CD1c-positive myeloid dendritic cell (primary cell): Measurements from ENCODE around the gene ARMH3.

Experiments used
- DNase-seq: peaks from one replicate; pipeline ENCODE4 v3.0.0-alpha.2; 2016; ENCODE audit errors: extremely low spot score

The ARMH3 gene

GRCh38 chr10:101895781-101896180, 160.2 kb downstream of the ARMH3 start:
- no peak for DNase-seq

DNA sequence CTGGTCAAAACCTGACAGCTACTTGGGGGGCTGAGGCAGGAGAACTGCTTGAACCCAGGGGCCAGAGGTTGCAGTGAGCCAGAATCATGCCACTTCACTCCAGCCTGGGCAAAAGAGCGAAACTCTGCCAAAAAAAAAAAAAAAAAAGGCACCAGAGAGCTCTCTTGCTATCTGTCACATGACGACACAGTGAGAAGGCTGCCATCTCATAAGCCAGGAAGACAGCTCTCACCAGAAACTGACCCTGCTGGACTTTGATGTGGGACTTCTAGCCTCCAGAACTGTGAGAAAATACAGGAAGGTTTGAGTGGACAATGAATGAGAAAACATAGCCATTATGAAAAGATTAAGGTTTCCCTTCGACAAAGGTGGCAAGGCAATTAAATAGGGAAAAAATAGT, 161.2 kb downstream of the ARMH3 start:
- DNase-seq = no peak

DNA sequence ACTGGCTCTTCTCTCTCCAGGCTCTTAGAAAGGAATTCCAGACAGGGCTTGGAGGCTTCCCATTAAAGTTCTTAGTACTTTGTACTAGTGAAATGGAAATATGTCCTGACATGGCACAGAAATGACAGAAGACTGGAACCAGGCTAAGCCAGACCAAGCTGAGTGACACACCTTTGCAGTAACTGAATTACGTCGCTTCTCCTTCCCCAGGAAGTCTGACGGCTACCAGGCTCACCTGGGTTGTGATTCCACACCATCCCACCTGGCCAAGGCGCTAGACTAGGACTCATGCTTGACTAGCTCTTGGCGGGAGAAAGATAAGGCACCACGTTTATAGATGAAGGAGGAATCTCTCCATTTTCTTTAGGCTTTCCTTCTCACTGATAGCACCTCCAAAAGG, 161.7 kb downstream of the ARMH3 start:
- no peak for DNase-seq

- no peak for DNase-seq
These were observed 162.4 kb downstream of the ARMH3 start for GRCh38 chr10:101893510-101894120.

DNA sequence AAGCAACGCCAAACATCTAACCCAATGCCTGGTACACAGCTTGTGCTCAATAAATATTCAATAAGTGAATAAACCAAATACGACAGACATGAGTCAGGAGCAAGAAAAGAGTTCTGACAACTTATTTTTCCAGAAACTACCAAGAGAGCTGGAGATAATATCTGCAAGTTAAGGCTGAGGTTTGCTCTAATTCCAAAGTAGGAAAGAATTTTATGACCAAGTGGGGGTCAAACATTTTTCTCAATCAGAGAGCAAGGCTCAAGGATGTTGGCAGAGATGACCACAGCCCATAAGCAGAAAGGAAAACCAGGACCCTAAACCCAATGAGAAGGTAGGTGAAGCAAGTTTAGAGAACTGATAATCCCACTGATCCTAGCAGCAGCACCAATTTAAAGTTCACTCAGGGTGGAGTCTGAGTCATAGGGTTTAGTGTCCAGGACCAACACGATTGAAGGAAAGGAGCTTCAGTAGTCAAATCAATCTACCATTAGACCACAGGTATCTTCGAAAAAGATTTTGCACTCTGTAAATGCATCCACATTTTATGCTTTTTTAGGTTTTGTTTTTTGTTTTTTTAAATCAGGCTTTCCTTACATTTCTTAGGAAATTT, 163.1 kb downstream of the ARMH3 start:
- no peak for DNase-seq

- DNase-seq = peak; percentile 69
These were observed 166.4 kb downstream of the ARMH3 start for GRCh38 chr10:101889256-101890210.

DNA sequence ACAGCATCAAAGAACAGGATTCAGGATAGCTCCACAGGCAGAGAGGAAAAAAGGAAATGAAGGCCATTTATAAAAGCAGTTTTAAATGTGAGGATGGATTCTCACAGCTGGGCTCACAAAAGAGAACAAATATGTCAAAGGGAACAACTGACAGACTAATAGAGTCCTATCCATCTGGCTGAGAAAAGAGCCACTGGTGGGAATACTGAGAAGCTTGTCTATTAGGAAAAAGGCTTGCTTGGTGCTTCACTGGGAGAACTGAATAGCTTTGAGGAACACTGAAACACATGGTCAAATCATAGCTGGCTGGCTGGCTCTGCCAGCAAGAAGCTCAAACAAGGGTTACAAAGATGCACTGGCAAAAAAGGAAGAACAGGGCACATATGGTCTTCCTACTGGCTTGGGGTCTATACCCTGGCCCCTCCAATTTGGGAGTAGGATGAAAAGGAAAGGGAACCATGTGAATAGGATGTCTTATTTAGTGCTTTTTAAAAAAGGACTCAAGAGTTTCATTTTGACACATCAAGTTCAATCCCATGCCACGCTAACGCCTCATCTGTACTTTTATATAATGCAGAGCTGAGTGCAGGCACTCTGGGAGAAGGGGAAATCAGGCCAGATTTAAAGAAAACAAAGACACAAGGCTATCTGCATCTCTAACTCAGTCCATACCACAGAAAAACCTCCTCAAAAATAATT, 167.6 kb downstream of the ARMH3 start:
- no peak for DNase-seq

DNA sequence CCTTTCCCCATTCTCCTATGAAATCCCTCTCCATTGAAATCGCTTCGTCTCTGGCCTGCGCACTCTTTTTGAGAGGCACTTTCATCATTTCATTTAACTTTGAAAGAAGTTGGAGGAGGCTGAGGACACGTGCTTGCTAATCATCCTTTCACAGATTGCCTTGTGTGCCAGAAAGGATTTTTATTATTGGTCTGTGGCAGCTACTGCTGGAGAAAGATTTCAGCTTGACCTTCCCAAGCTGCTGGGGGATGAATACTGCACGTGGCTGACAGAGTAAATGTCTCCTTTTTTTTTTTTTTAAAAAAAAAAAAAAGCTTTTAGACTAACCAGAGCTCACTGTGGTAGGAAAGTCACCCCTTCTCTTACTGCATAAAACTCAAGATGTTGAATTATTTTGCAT, 168.2 kb downstream of the ARMH3 start:
- DNase-seq = no peak

DNA sequence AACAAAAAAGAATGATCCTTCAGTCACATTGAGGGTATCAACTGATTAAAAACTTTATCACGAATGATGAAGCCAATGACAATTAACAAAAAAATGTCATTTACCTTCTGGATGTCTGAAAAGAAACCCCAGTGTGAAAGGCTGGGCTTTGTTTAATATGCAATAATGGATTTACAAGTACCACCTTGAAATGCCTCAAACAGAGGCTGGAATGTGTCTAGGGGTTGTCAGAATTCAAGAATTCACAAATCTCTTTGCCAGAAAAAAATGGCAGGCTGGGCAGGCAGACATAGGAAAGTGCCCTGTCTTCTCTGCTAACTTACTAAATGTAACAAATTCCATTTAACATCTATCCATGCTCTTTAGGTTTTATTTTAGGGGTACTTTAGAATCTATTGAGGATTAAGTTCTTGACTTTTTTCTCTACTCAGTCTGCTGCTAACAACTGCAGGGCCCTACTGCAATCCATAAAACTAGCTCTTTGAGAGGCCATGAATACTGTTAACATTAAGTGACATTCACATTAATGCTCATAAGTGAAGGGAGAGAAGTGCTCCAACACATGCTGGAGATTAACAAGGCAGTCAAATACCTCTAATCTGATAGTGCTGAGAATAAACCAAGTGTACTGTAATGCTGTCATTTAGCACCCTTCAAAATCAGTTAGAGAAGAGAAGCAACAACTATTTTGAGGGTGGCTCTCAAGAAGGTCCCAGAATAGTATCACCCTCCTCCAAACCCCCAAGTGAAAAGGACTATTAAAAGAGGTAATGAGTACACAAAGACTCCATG, 169.3 kb downstream of the ARMH3 start:
- no peak for DNase-seq

GRCh38 chr10:101881036-101881774, 174.8 kb downstream of the ARMH3 start:
- no peak for DNase-seq

- DNase-seq = no peak
These were observed 175.8 kb downstream of the ARMH3 start for GRCh38 chr10:101880232-101880573.

DNA sequence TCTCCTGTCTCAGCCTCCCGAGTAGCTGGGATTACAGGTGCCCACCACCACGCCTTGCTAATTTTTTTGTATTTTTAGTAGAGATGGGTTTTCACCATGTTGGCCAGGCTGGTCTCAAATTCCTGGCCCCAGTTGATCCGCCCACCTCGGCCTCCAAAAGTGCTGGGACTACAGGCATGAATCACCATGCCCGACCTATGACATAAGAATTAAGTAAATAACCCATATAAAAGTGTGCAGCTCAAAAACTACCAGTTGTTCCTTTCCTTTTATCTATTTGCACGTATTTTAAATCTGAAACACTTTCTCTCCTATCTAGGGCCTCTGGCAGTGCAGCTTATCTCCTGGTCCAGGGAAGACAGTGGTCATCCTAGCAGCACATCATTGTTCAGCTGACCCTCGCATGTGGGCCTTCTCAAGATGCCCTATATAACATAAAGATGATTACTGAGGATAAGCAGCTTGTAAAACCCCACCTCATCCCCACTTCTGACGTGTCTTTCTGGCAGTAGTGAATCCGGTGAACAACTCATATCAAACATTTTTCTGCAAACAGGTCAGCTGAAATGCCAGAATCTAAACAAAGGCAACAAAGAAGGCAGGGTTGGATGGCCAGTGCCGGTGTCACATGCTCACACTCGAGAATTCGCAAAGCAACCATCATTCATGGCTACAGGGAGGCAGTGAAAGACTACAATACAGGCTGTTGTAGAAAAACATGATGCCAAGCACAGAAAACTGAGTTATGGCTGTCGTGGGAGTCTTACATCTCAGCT, 176.3 kb downstream of the ARMH3 start:
- no peak for DNase-seq

DNA sequence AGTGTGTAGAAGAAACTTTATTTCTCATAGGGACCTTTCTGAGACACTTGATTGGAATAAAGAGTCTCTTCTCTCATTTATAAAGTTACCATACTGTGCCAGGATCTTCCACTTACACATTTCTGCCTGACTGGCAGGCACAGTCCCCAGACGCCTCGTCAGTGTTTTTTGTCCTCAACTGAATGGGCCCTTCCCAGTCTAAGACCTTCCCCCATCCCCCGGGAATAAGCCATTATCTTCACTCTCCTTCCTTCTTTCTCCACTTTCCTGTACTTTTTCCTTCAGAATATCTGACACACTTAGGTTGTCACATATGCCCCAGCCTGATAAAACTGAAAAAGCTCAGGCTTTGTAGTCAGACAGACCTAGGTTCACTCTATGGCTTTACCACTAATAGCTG, 177.1 kb downstream of the ARMH3 start:
- no peak for DNase-seq

GRCh38 chr10:101875068-101875688, 180.8 kb downstream of the ARMH3 start:
- no peak for DNase-seq

- DNase-seq = no peak
These were observed 181.7 kb downstream of the ARMH3 start for GRCh38 chr10:101874252-101874651.

- no peak for DNase-seq
These were observed 188.0 kb downstream of the ARMH3 start for GRCh38 chr10:101867931-101868330.

GRCh38 chr10:101859530-101859929, 196.4 kb downstream of the ARMH3 start:
- DNase-seq = no peak

GRCh38 chr10:101858723-101859500, 197.1 kb downstream of the ARMH3 start:
- DNase-seq = peak; percentile 14
